PFSK-1 (cell line): ENCODE results near the gene KCNJ6.

Experiments used
- FOXP2 ChIP-seq: optimal IDR thresholded peaks from 2 replicates; pipeline ENCODE3; 2011; ENCODE audit warnings: borderline replicate concordance, control low read depth, inconsistent platforms; ENCODE audit not compliant: insufficient read depth; ENCODE audit errors: extremely low read length, extremely low read depth
- REST ChIP-seq, 2 experiments: IDR thresholded peaks; 2 replicates each; pipeline versions ENCODE4 v1.6.1 to v1.8.0; 2011 to 2012; ENCODE audit warnings: low read depth in 2 of 2, low read length in 2 of 2, control low read depth in 1 of 2, inconsistent platforms in 1 of 2, mild to moderate bottlenecking in 1 of 2, moderate library complexity in 1 of 2; ENCODE audit not compliant: insufficient read depth in 1 of 2
- SIN3A ChIP-seq: IDR thresholded peaks from 2 replicates; pipeline ENCODE4 v1.6.1; 2012; ENCODE audit warnings: mild to moderate bottlenecking, low read length, moderate library complexity, borderline replicate concordance; ENCODE audit not compliant: insufficient read depth
- TAF1 ChIP-seq: IDR thresholded peaks from 2 replicates; pipeline ENCODE4 v1.6.1; 2012; ENCODE audit warnings: low read length, control low read depth, borderline replicate concordance; ENCODE audit not compliant: insufficient read depth

- no peak for TF ChIP-seq TAF1
- no peak for TF ChIP-seq REST (IDR thresholded peaks at IDR 0.05; ENCODE audit: insufficient read depth in 1 of 2, low read depth in 2 of 2, low read length in 2 of 2)
- no peak for TF ChIP-seq FOXP2
- TF ChIP-seq SIN3A = no peak
Measured at GRCh38 chr21:37655611-37656300, 260.5 kb downstream of the KCNJ6 start.
